GM21717 (cell line): Measurements from ENCODE around the gene ZNF101.
A peak's percentile ranks its signal among the peaks of the same experiment; 100 is the strongest.
"Not testable (repeated sequence)": the region's sequence is repeated elsewhere in the genome, so short reads cannot be mapped to it uniquely, and the experiment has no call there.

ENCODE experiments used
- ATAC-seq: cut with Tn5 transposase; IDR thresholded peaks from one replicate; pipeline ENCODE4 v1.9.1; 2021; ENCODE audit warnings: mild to moderate bottlenecking, moderate library complexity; ENCODE audit not compliant: unreplicated experiment

Gene ZNF101

GRCh38 chr19:19659646-19660245, 8.9 kb upstream of the ZNF101 start:
- no peak for ATAC-seq

- no peak for ATAC-seq
These were observed 7.4 kb upstream of the ZNF101 start for GRCh38 chr19:19661141-19661674.

GRCh38 chr19:19661675-19662251, 6.9 kb upstream of the ZNF101 start:
- peak; percentile 41 for ATAC-seq

GRCh38 chr19:19662344-19662743, 6.3 kb upstream of the ZNF101 start:
- ATAC-seq = no peak

GRCh38 chr19:19662871-19663255, 5.8 kb upstream of the ZNF101 start:
- ATAC-seq = no peak

- peak; percentile 56 for ATAC-seq
These were observed 5.2 kb upstream of the ZNF101 start, which contains the start of gene ATP13A1 for GRCh38 chr19:19663256-19664120. ATP13A1 (minus strand) TSS chr19:19663676; CDS start chr19:19663666, 10 bp downstream.

GRCh38 chr19:19665420-19665948, 3.2 kb upstream of the ZNF101 start:
- not testable (repeated sequence) for ATAC-seq

- no peak for ATAC-seq
These were observed 1.5 kb downstream of the ZNF101 start for GRCh38 chr19:19670070-19670551.

- ATAC-seq = no peak
These were observed 4.2 kb downstream of the ZNF101 start for GRCh38 chr19:19672816-19673215.

- no peak for ATAC-seq
These were observed 5.7 kb downstream of the ZNF101 start for GRCh38 chr19:19674315-19674714.

- ATAC-seq = no peak
These were observed 8.9 kb downstream of the ZNF101 start for GRCh38 chr19:19677579-19677978.

GRCh38 chr19:19679176-19680073, 10.8 kb downstream of the ZNF101 start:
- no peak for ATAC-seq

- not testable (repeated sequence) for ATAC-seq
These were observed 17.5 kb downstream of the ZNF101 start for GRCh38 chr19:19686119-19686518.

GRCh38 chr19:19686580-19686979, 17.9 kb downstream of the ZNF101 start:
- ATAC-seq = no peak

GRCh38 chr19:19687090-19687489, 18.5 kb downstream of the ZNF101 start:
- ATAC-seq = no peak

GRCh38 chr19:19689023-19689422, 20.4 kb downstream of the ZNF101 start:
- not testable (repeated sequence) for ATAC-seq

- ATAC-seq = no peak
These were observed 23.0 kb downstream of the ZNF101 start for GRCh38 chr19:19691683-19692082.

GRCh38 chr19:19696386-19696785, 27.7 kb downstream of the ZNF101 start:
- no peak for ATAC-seq

GRCh38 chr19:19697589-19697988, 28.9 kb downstream of the ZNF101 start:
- no peak for ATAC-seq

GRCh38 chr19:19700493-19700892, 31.9 kb downstream of the ZNF101 start:
- not testable (repeated sequence) for ATAC-seq
